ENCODE results near the gene YRDC. TPM values are rescaled to one million over a fixed set of nuclear protein-coding genes. Genes with fewer than 3 reads are reported as not detected.

YRDC gene
- total RNA-seq, 2 donors from 2014 or later = 6.2 to 11.9 TPM

GRCh38 chr1:37839676-37840075 lies 31.7 kb upstream of the YRDC start:
- no peak overlapping the region for H3K4me3 ChIP-seq
- H3K27ac ChIP-seq = no peak overlapping the region
- WGBS, 2 donors = 86 to 93% methylated on average over 8 to 10 of the region's 10 CpGs
- no peaks in the 10 kb centered on the region for H3K4me1 ChIP-seq
- DNase-seq (no peak), ATAC-seq (no peak)
- H3K27me3 ChIP-seq = no peaks in the 10 kb centered on the region
- intact Hi-C loops (cut with DNase I) = no loop called here
- TF ChIP-seq POLR2A (IDR thresholded peaks at IDR 0.05) = no peak
- no peak for TF ChIP-seq CTCF (IDR thresholded peaks at IDR 0.05)
- no peaks in the 10 kb centered on the region for H3K9me3 ChIP-seq
- H3K36me3 ChIP-seq (replicated peaks in 1 of 2; ENCODE audit: insufficient read depth in 1 of 2, low read depth in 2 of 2) = peaks cover 0 to 20% of the 10 kb centered on the region in 2 donors

GRCh38 chr1:37836788-37837187 lies 28.8 kb upstream of the YRDC start:
- H3K9me3 ChIP-seq = no peaks in the 10 kb centered on the region
- 57 to 58% methylated on average over 3 of the region's 3 CpGs for WGBS, 2 donors
- ATAC-seq (no peak), DNase-seq (no peak)
- no peak overlapping the region for H3K27ac ChIP-seq
- intact Hi-C loops (cut with DNase I) = no loop called here
- TF ChIP-seq CTCF (IDR thresholded peaks at IDR 0.05) (no peak), POLR2A (IDR thresholded peaks at IDR 0.05) (no peak)
- no peaks in the 10 kb centered on the region for H3K27me3 ChIP-seq
- peaks cover 0 to 27% of the 10 kb centered on the region in 2 donors for H3K36me3 ChIP-seq (replicated peaks in 1 of 2; ENCODE audit: insufficient read depth in 1 of 2, low read depth in 2 of 2)
- no peak overlapping the region for H3K4me3 ChIP-seq
- H3K4me1 ChIP-seq = no peaks in the 10 kb centered on the region

GRCh38 chr1:37831809-37832208 lies 23.8 kb upstream of the YRDC start:
- no peaks in the 10 kb centered on the region for H3K4me1 ChIP-seq
- DNase-seq (no peak), ATAC-seq (no peak)
- intact Hi-C loops (cut with DNase I) = no loop called here
- WGBS, 2 donors = 12 to 31% methylated on average over 2 of the region's 2 CpGs
- H3K27ac ChIP-seq = no peak overlapping the region
- no peaks in the 10 kb centered on the region for H3K27me3 ChIP-seq
- TF ChIP-seq CTCF (IDR thresholded peaks at IDR 0.05) = no peak
- no peak for TF ChIP-seq POLR2A (IDR thresholded peaks at IDR 0.05)
- H3K9me3 ChIP-seq = no peaks in the 10 kb centered on the region
- peaks cover 6 to 19% of the 10 kb centered on the region in 2 donors for H3K36me3 ChIP-seq (replicated peaks in 1 of 2; ENCODE audit: insufficient read depth in 1 of 2, low read depth in 2 of 2)
- H3K4me3 ChIP-seq = no peak overlapping the region

DNA sequence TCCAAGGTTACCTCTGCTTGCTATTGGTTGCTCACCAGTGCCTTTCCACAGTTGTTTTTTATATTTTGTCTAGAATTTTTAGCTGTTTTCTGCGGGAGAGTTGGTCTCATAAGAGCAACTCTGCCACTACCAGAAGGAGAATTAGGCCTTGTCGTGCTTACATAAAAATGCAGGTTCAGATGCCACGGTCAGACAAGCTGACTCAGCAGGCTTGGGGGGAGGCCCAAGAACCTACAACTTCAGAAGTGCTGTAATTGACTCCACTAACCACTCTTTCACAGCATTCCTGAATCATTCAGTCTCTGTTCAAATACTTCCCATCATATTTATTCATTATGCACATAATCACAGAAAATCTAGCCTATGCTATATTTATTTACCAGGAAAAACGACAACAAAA lies 23.1 kb upstream of the YRDC start:
- H3K4me1 ChIP-seq = no peaks in the 10 kb centered on the region
- no peak for TF ChIP-seq POLR2A (IDR thresholded peaks at IDR 0.05)
- no peak for TF ChIP-seq CTCF (IDR thresholded peaks at IDR 0.05)
- WGBS, 2 donors = 85 to 90% methylated on average over 4 of the region's 4 CpGs
- DNase-seq (no peak), ATAC-seq (no peak)
- H3K4me3 ChIP-seq = no peak overlapping the region
- H3K27me3 ChIP-seq = no peaks in the 10 kb centered on the region
- intact Hi-C loops (cut with DNase I) = no loop called here
- H3K9me3 ChIP-seq = no peaks in the 10 kb centered on the region
- no peak overlapping the region for H3K27ac ChIP-seq
- peaks cover 6 to 16% of the 10 kb centered on the region in 2 donors for H3K36me3 ChIP-seq (replicated peaks in 1 of 2; ENCODE audit: insufficient read depth in 1 of 2, low read depth in 2 of 2)

- DNase-seq = no peak
- ATAC-seq = no peak
- H3K27ac ChIP-seq = no peak overlapping the region
- H3K4me3 ChIP-seq = no peak overlapping the region
- H3K27me3 ChIP-seq = no peaks in the 10 kb centered on the region
- H3K9me3 ChIP-seq = no peaks in the 10 kb centered on the region
- no peaks in the 10 kb centered on the region for H3K4me1 ChIP-seq
- TF ChIP-seq CTCF (IDR thresholded peaks at IDR 0.05) (no peak), POLR2A (IDR thresholded peaks at IDR 0.05) (no peak)
- 87 to 92% methylated on average over 12 of the region's 12 CpGs for WGBS, 2 donors
- H3K36me3 ChIP-seq (replicated peaks in 1 of 2; ENCODE audit: insufficient read depth in 1 of 2, low read depth in 2 of 2) = peaks cover 6 to 8% of the 10 kb centered on the region in 2 donors
- intact Hi-C loops (cut with DNase I) = no loop called here
These were observed 20.5 kb upstream of the YRDC start for GRCh38 chr1:37828410-37829074.

All from body of pancreas (tissue), 4 donors.